A549 (cell line): ENCODE results near the gene NSRP1. TPM values are rescaled to one million over a fixed set of nuclear protein-coding genes. Genes with fewer than 3 reads are reported as not detected.

Experiments
- ATAC-seq, 2 experiments: fragments of 200-7000 bp in 1 of 2; fragments of >200 bp in 1 of 2; cut with Nextera tagmentation in 1 of 2; cut with Tn5 transposase in 1 of 2; 3 replicates each; pipeline versions ENCODE4 v1.8.0 to v1.9.1; 2018 to 2020; ENCODE audit warnings: mild to moderate bottlenecking in 1 of 2, moderate library complexity in 1 of 2
- CTCF ChIA-PET: fragments of 300-600 bp; sonication (Branson Sonifier 250); formaldehyde crosslinking; extraction: SDS; loops from one replicate; lab custom pipeline; 2021; ENCODE audit warnings: antibody characterized with exemption, inconsistent platforms; lab: Yijun Ruan, JAX
- POLR2A ChIA-PET: fragments of 350-600 bp; formaldehyde crosslinking; extraction: SDS; loops from one replicate; lab custom pipeline; 2021; ENCODE audit warnings: antibody characterized with exemption, inconsistent platforms; lab: Yijun Ruan, JAX
- DNase-seq, 2 experiments: peaks; one replicate each; pipeline versions ENCODE4 v3.0.0 to v3.0.0-alpha.2; 2011 to 2016; ENCODE audit warnings: low read depth in 1 of 2, low spot score in 1 of 2
- FAIRE-seq: peaks from 2 replicates; lab custom pipeline; 2011; peaks lifted over from hg19 to GRCh38; lab: Jason Lieb, UNC
- H3K27ac ChIP-seq, 2 experiments: fragments of >200 bp; sonication (Bioruptor Twin); formaldehyde crosslinking; 3 replicates each; pipeline ENCODE4 v1.5.1; 2016 to 2017
- H3K4me1 ChIP-seq: fragments of >200 bp; sonication (Bioruptor Twin); formaldehyde crosslinking; 3 replicates; pipeline ENCODE4 v1.6.1; 2016
- H3K4me2 ChIP-seq: fragments of >200 bp; sonication (Bioruptor Twin); formaldehyde crosslinking; 3 replicates; pipeline ENCODE4 v1.6.1; 2016
- H3K4me3 ChIP-seq: fragments of >200 bp; sonication (Bioruptor Twin); formaldehyde crosslinking; 3 replicates; pipeline ENCODE4 v1.5.1; 2016
- H3K9me3 ChIP-seq: fragments of >200 bp; sonication (Bioruptor Twin); formaldehyde crosslinking; 3 replicates; pipeline ENCODE4 v1.6.1; 2016
- ATOH8 ChIP-seq: fragments of 250-450 bp; sonication (Bioruptor Pico); IDR thresholded peaks from 2 replicates; pipeline ENCODE4 v1.5.0; 2020; ENCODE audit warnings: low read depth, mild to moderate bottlenecking, moderate library complexity
- CBX2 ChIP-seq: fragments of 200-600 bp; sonication (generic); IDR thresholded peaks from 2 replicates; pipeline ENCODE4 v1.6.1; 2016; ENCODE audit warnings: low read depth, mild to moderate bottlenecking, borderline replicate concordance
- CEBPB ChIP-seq, 2 experiments: fragments of >200 bp in 1 of 2; sonication (Bioruptor Twin) in 1 of 2; formaldehyde crosslinking in 1 of 2; IDR thresholded peaks; 2 replicates each; pipeline ENCODE4 v1.6.1; 2012 to 2016
- EHMT2 ChIP-seq: fragments of 200-600 bp; sonication (generic); IDR thresholded peaks from 2 replicates; pipeline ENCODE4 v1.6.1; 2016; ENCODE audit warnings: antibody characterized with exemption, low read depth, mild to moderate bottlenecking, moderate library complexity
- GATA3 ChIP-seq: IDR thresholded peaks from 2 replicates; pipeline ENCODE4 v1.6.1; 2012; ENCODE audit warnings: borderline replicate concordance
- HDAC2 ChIP-seq: fragments of 200-600 bp; sonication (generic); IDR thresholded peaks from 2 replicates; pipeline ENCODE4 v1.6.1; 2016
- HOXA7 ChIP-seq: fragments of 250-450 bp; sonication (Bioruptor Pico); IDR thresholded peaks from 2 replicates; pipeline ENCODE4 v1.5.0; 2020; ENCODE audit warnings: mild to moderate bottlenecking, moderate library complexity
- HOXB5 ChIP-seq: fragments of 250-450 bp; sonication (Bioruptor Pico); IDR thresholded peaks from 2 replicates; pipeline ENCODE4 v1.5.0; 2020; ENCODE audit warnings: mild to moderate bottlenecking, moderate library complexity
- JUN ChIP-seq, 2 experiments: fragments of >200 bp; sonication (Bioruptor Twin); formaldehyde crosslinking; IDR thresholded peaks; 2 replicates in 1 of 2; 3 replicates in 1 of 2; pipeline ENCODE4 v1.6.1; 2016 to 2017
- KDM1A ChIP-seq: fragments of 200-600 bp; sonication (generic); IDR thresholded peaks from 2 replicates; pipeline ENCODE4 v1.6.1; 2016; ENCODE audit warnings: low read depth, mild to moderate bottlenecking
- MAFK ChIP-seq: fragments of 450-650 bp; IDR thresholded peaks from 2 replicates; pipeline ENCODE4 v1.6.1; 2014; ENCODE audit not compliant: partially characterized antibody
- MAZ ChIP-seq: fragments of 150-350 bp; IDR thresholded peaks from 2 replicates; pipeline ENCODE4 v1.6.1; 2014; ENCODE audit warnings: antibody characterized with exemption, low read depth, low read length, borderline replicate concordance
- MYC ChIP-seq: IDR thresholded peaks from 2 replicates; pipeline ENCODE4 v1.6.1; 2012; ENCODE audit warnings: mild to moderate bottlenecking, inconsistent platforms, low read length, improper control_type of control experiment, borderline replicate concordance
- NFE2L2 ChIP-seq: fragments of 150-350 bp; conservative IDR thresholded peaks from 2 replicates; pipeline ENCODE4 v1.6.1; 2014; ENCODE audit warnings: low read length
- NPAS2 ChIP-seq: fragments of 250-450 bp; sonication (Bioruptor Pico); IDR thresholded peaks from 2 replicates; pipeline ENCODE4 v1.8.0; 2022; ENCODE audit warnings: mild to moderate bottlenecking, moderate library complexity, borderline replicate concordance
- NR3C1 ChIP-seq: fragments of >200 bp; sonication (Bioruptor Twin); formaldehyde crosslinking; IDR thresholded peaks from 3 replicates; pipeline ENCODE4 v1.6.1; 2017
- PHF8 ChIP-seq: fragments of 200-600 bp; sonication (generic); IDR thresholded peaks from 2 replicates; pipeline ENCODE4 v1.6.1; 2016; ENCODE audit warnings: low read depth, mild to moderate bottlenecking, antibody characterized with exemption, moderate library complexity, borderline replicate concordance
- POLR2A ChIP-seq: IDR thresholded peaks from 2 replicates; pipeline ENCODE4 v1.6.1; 2012; ENCODE audit warnings: mild to moderate bottlenecking, low read length
- POLR2AphosphoS2 ChIP-seq: conservative IDR thresholded peaks from 2 replicates; pipeline ENCODE4 v1.6.1; 2012; ENCODE audit warnings: low read length, improper control_type of control experiment, inconsistent platforms
- RARB ChIP-seq: fragments of 250-450 bp; sonication (Bioruptor Pico); IDR thresholded peaks from 2 replicates; pipeline ENCODE4 v1.8.0; 2021; ENCODE audit warnings: mild to moderate bottlenecking, moderate library complexity
- RCOR1 ChIP-seq: fragments of 150-350 bp; IDR thresholded peaks from 2 replicates; pipeline ENCODE4 v1.6.1; 2014; ENCODE audit warnings: antibody characterized with exemption, low read length, low read depth
- SMC3 ChIP-seq: fragments of >200 bp; sonication (Bioruptor Twin); formaldehyde crosslinking; IDR thresholded peaks from 3 replicates; pipeline ENCODE4 v1.6.1; 2018; ENCODE audit warnings: inconsistent platforms
- TP53 ChIP-seq: fragments of 250-450 bp; sonication (Bioruptor Pico); IDR thresholded peaks from 2 replicates; pipeline ENCODE4 v1.5.0; 2021; ENCODE audit warnings: mild to moderate bottlenecking, moderate library complexity
- ZC3H11A ChIP-seq: fragments of 450-650 bp; IDR thresholded peaks from 2 replicates; pipeline ENCODE4 v1.6.1; 2014; ENCODE audit warnings: antibody characterized with exemption, mild to moderate bottlenecking
- WGBS: methylation state at CpG from one replicate; pipeline ENCODE4 v1.1.6; 2017; ENCODE audit errors: missing lambda C conversion rate; 5-methylcytosine and 5-hydroxymethylcytosine counted together
- polyA plus RNA-seq, 4 experiments: library from polyadenylated mRNA; depleted of rRNA in 3 of 4; stranded (reverse); fragments of >200 nt; fragmentation: RNase III in 1 of 4; extraction: RNeasy Plus Mini Kit Qiagen cat#74134 plus additional on column Dnase treatment in 1 of 4; gene quantifications; 2 replicates in 3 of 4; 3 replicates in 1 of 4; pipeline ENCODE4 v1.2.3, GENCODE V29; 2011 to 2017
- TF ChIP-seq, protein P1 (sequence below): IDR thresholded peaks from 2 replicates; pipeline ENCODE4 v1.6.1; 2012
- TF ChIP-seq, protein P2 (sequence below): fragments of 250-450 bp; sonication (Bioruptor Pico); IDR thresholded peaks from 2 replicates; pipeline ENCODE4 v1.5.0; 2021; ENCODE audit warnings: mild to moderate bottlenecking, moderate library complexity, borderline replicate concordance

The NSRP1 gene
- polyA plus RNA-seq, 2 of the 4 experiments (the other 2 are of a cell fraction), result 30.9 to 39.6 TPM

DNA sequence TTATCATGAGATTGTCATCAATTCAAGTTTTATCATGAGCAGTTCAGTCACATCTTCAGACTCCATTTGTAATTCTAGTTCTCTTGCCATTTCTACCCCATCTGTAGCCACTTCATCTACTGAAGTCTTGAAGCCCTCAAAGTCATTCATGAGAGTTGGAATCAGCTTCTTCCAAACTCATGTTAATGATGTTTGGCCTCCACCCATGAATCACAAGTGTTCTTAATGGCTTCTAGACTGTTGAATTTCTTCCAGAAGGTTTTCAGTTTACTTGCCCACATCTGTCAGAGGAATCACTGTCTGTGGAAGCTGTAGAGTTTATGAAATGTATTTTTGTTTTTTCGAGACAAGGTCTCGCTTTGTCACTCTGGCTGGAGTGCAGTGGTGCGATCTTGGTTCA is 16.0 kb downstream of the NSRP1 start:
- TF ChIP-seq HOXB5 (CRISPR knock-in tag) (no peak), ATOH8 (CRISPR knock-in tag) (no peak), PHF8 (no peak), MYC (no peak), RCOR1 (no peak), NFE2L2 (no peak), NR3C1 (no peak), POLR2AphosphoS2 (no peak), HOXA7 (CRISPR knock-in tag) (no peak), CEBPB (IDR thresholded peaks at IDR 0.05) (no peak), HDAC2 (no peak), GATA3 (no peak), ZC3H11A (no peak), MAFK (no peak), KDM1A (no peak), SMC3 (no peak), NPAS2 (CRISPR knock-in tag) (no peak), MAZ (no peak)
- TF ChIP-seq, protein P1, sequence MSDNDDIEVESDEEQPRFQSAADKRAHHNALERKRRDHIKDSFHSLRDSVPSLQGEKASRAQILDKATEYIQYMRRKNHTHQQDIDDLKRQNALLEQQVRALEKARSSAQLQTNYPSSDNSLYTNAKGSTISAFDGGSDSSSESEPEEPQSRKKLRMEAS, result no peak
- ATAC-seq (no peak), DNase-seq (no peak), FAIRE-seq (no peak)
- Histone ChIP-seq H3K4me3 (no peak overlapping the region), H3K4me2 (no peak overlapping the region), H3K4me1 (0 out of 3 replicates have a peak, but pooled peaks cover 4% of the 10 kb centered on the region), H3K27ac (no peak overlapping the region), H3K9me3 (no peaks in the 10 kb centered on the region)
- CTCF ChIA-PET, result interaction anchor here (1.0 to 4.1 kb wide), 8 partner anchors 7 to 207 kb away, joined by 3 to 40 read pairs (median 6); no protein-coding TSS in a partner anchor
- POLR2A ChIA-PET, result interaction anchor here (0.6 to 1.0 kb wide), 3 partner anchors 9 to 272 kb away, joined by 3 to 7 read pairs (median 5); no protein-coding TSS in a partner anchor
- 95% methylated on average over 3 of the region's 3 CpGs for WGBS

DNA sequence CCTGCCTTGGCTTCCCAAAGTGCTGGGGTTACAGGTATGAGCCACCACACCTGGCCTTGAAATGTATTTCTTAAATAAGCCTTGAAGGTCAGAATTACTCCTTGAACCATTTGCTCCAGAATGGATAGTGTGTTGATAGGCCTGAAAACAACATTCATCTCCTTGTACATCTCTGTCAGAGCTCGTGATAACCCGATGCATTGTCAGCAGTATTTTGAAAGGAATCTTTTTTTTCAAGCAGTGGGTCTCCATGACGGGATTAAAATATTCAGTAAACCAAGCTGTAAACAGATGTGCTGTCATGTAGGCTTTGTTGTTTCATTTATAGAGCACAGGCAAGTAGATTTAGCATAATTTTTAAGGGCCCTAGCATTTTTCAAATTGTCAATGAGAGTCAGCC is 16.6 kb downstream of the NSRP1 start:
- TF ChIP-seq, protein P2, sequence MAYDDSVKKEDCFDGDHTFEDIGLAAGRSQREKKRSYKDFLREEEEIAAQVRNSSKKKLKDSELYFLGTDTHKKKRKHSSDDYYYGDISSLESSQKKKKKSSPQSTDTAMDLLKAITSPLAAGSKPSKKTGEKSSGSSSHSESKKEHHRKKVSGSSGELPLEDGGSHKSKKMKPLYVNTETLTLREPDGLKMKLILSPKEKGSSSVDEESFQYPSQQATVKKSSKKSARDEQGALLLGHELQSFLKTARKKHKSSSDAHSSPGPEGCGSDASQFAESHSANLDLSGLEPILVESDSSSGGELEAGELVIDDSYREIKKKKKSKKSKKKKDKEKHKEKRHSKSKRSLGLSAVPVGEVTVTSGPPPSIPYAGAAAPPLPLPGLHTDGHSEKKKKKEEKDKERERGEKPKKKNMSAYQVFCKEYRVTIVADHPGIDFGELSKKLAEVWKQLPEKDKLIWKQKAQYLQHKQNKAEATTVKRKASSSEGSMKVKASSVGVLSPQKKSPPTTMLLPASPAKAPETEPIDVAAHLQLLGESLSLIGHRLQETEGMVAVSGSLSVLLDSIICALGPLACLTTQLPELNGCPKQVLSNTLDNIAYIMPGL (CRISPR knock-in tag), result no peak
- TF ChIP-seq SMC3 (no peak), EHMT2 (no peak), MAFK (peak; percentile 89), POLR2A (no peak), HOXB5 (CRISPR knock-in tag) (no peak), CBX2 (no peak), RARB (CRISPR knock-in tag) (no peak), TP53 (CRISPR knock-in tag) (no peak), ATOH8 (CRISPR knock-in tag) (no peak), POLR2AphosphoS2 (no peak; the same call in 1 of the 2 replicates), JUN (IDR thresholded peaks at IDR 0.05) (0 out of 5 replicates have a peak, but pooled peaks of 1 of the 2 experiments have one; percentile 13)
- TF ChIP-seq, all 56 proteins: peak for 2
- no peak overlapping the region for H3K4me2 ChIP-seq
- POLR2A ChIA-PET, result interaction anchor here (1.0 kb wide), 1 partner anchor 8 kb away, joined by 3 read pairs; no protein-coding TSS in a partner anchor
- FAIRE-seq (no peak), ATAC-seq (no peak), DNase-seq (no peak)
- no peak overlapping the region for H3K4me3 ChIP-seq
- CTCF ChIA-PET, result interaction anchor here (1.0 to 4.1 kb wide), 11 partner anchors 8 to 207 kb away, joined by 3 to 40 read pairs (median 4); no protein-coding TSS in a partner anchor
- H3K27ac ChIP-seq, result no peak overlapping the region
- WGBS, result 94% methylated on average over 3 of the region's 3 CpGs
- H3K4me1 ChIP-seq, result 0 out of 3 replicates have a peak, but pooled peaks cover 4% of the 10 kb centered on the region
- H3K9me3 ChIP-seq, result no peaks in the 10 kb centered on the region
